Endodermal cell (in vitro differentiated cells): ENCODE results near the gene HSPA4L. TPM values are rescaled to one million over a fixed set of nuclear protein-coding genes. Genes with fewer than 3 reads are reported as not detected.

Experiments used
- DNase-seq: peaks from one replicate; pipeline ENCODE4 v3.0.0-alpha.2; 2017
- H3K27ac ChIP-seq: 2 replicates; pipeline ENCODE4 v1.5.1; 2013; ENCODE audit warnings: mild to moderate bottlenecking, low read depth, low read length, moderate library complexity
- H3K27me3 ChIP-seq: 2 replicates; pipeline ENCODE4 v1.6.1; 2013; ENCODE audit warnings: mild to moderate bottlenecking, low read length, moderate library complexity; ENCODE audit not compliant: insufficient read depth, control insufficient read depth, poor library complexity, severe bottlenecking
- H3K36me3 ChIP-seq: 2 replicates; pipeline ENCODE4 v1.7.0; 2013; ENCODE audit warnings: mild to moderate bottlenecking, low read length, moderate library complexity; ENCODE audit not compliant: control insufficient read depth, insufficient read depth
- H3K4me1 ChIP-seq: one replicate; pipeline ENCODE4 v1.7.0; 2013; ENCODE audit warnings: low read length; ENCODE audit not compliant: control insufficient read depth, insufficient read depth
- H3K4me3 ChIP-seq: 2 replicates; pipeline ENCODE4 v1.5.1; 2013; ENCODE audit warnings: mild to moderate bottlenecking, low read length, moderate library complexity
- H3K9ac ChIP-seq: 2 replicates; pipeline ENCODE4 v1.6.1; 2013; ENCODE audit warnings: mild to moderate bottlenecking, low read length, moderate library complexity; ENCODE audit not compliant: poor library complexity, severe bottlenecking; ENCODE audit errors: extremely low read depth
- H3K9me3 ChIP-seq: 2 replicates; pipeline ENCODE4 v1.6.1; 2013; ENCODE audit warnings: mild to moderate bottlenecking, low read length, moderate library complexity; ENCODE audit not compliant: control insufficient read depth
- H3K27ac Mint-ChIP-seq: 2 replicates; pipeline ENCODE4 v1.8.0; 2020; ENCODE audit warnings: mixed read lengths
- H3K27me3 Mint-ChIP-seq: 2 replicates; pipeline ENCODE4 v1.8.0; 2021; ENCODE audit warnings: mild to moderate bottlenecking, mixed read lengths; ENCODE audit not compliant: insufficient read depth
- H3K36me3 Mint-ChIP-seq: 2 replicates; pipeline ENCODE4 v1.8.0; 2020; ENCODE audit warnings: low read depth, mixed read lengths
- H3K4me1 Mint-ChIP-seq: 2 replicates; pipeline ENCODE4 v1.8.0; 2020; ENCODE audit warnings: mixed read lengths
- H3K4me3 Mint-ChIP-seq: 2 replicates; pipeline ENCODE4 v1.8.0; 2020; ENCODE audit warnings: mild to moderate bottlenecking, moderate library complexity, mixed read lengths
- H3K9me3 Mint-ChIP-seq: 2 replicates; pipeline ENCODE4 v1.8.0; 2020; ENCODE audit warnings: mild to moderate bottlenecking, mixed read lengths
- CTCF ChIP-seq: fragments of 200-600 bp; sonication (generic); conservative IDR thresholded peaks from 2 replicates; pipeline ENCODE4 v1.5.0; 2021; ENCODE audit warnings: antibody characterized with exemption, mild to moderate bottlenecking
- WGBS, 2 experiments: methylation state at CpG; one replicate each; pipeline versions ENCODE4 v1.1.5 to v1.1.7; 2013; ENCODE audit warnings: missing lambda C conversion rate in 2 of 2, mixed read lengths in 1 of 2; ENCODE audit not compliant: insufficient coverage in 1 of 2, insufficient read length in 1 of 2; 5-methylcytosine and 5-hydroxymethylcytosine counted together
- total RNA-seq, 2 donors: library from RNA; stranded (reverse); fragmentation: NEBNext Ultra II Directional in 1 of 2; extraction: Animal tissue kit (Norgen Biotek cat#: 25700) in 1 of 2; gene quantifications; 2 replicates in 1 of 2; 3 replicates in 1 of 2; pipeline ENCODE4 v1.2.1, GENCODE V29; 2021

The HSPA4L gene
- total RNA-seq, 2 donors from 2014 or later: 2.0 to 6.2 TPM

- Histone ChIP-seq H3K27me3 (no peaks in the 10 kb centered on the region), H3K4me3 (no peak overlapping the region), H3K4me1 (no peaks in the 10 kb centered on the region), H3K9me3 (peaks cover 45% of the 10 kb centered on the region), H3K9ac (no peak overlapping the region), H3K27ac (no peak overlapping the region), H3K36me3 (no peaks in the 10 kb centered on the region)
- peak overlapping the region; percentile 2 for H3K4me3 Mint-ChIP-seq
- peaks cover 26% of the 10 kb centered on the region for H3K36me3 Mint-ChIP-seq
- peaks cover 35% of the 10 kb centered on the region for H3K9me3 Mint-ChIP-seq
- peak; percentile 70 for DNase-seq
- TF ChIP-seq CTCF: peak; percentile 24
- H3K27ac Mint-ChIP-seq: peak overlapping the region; percentile 80
- peaks cover 2% of the 10 kb centered on the region for H3K27me3 Mint-ChIP-seq
- H3K4me1 Mint-ChIP-seq: peaks cover 37% of the 10 kb centered on the region
Observed at GRCh38 chr4:127846061-127846460, 63.9 kb downstream of the HSPA4L start.

GRCh38 chr4:127846765-127847164 is 64.6 kb downstream of the HSPA4L start:
- no CpG with 5 or more reads among the region's 1 CpG for WGBS, 2 experiments
- Mint-ChIP-seq H3K9me3 (peaks cover 39% of the 10 kb centered on the region), H3K4me3 (peak overlapping the region; percentile 2), H3K27me3 (peaks cover 2% of the 10 kb centered on the region), H3K27ac (peak overlapping the region; percentile 80), H3K36me3 (peaks cover 27% of the 10 kb centered on the region), H3K4me1 (peaks cover 37% of the 10 kb centered on the region)
- no peak overlapping the region for H3K9ac ChIP-seq
- H3K27me3 ChIP-seq: no peaks in the 10 kb centered on the region
- no peak for TF ChIP-seq CTCF
- H3K27ac ChIP-seq: no peak overlapping the region
- H3K9me3 ChIP-seq: peaks cover 51% of the 10 kb centered on the region
- H3K4me3 ChIP-seq: no peak overlapping the region
- H3K36me3 ChIP-seq: no peaks in the 10 kb centered on the region
- H3K4me1 ChIP-seq: no peaks in the 10 kb centered on the region
- no peak for DNase-seq

- H3K4me3 Mint-ChIP-seq: no peak overlapping the region
- H3K27ac Mint-ChIP-seq: no peak overlapping the region
- H3K27me3 Mint-ChIP-seq: no peaks in the 10 kb centered on the region
- Histone ChIP-seq H3K4me1 (no peaks in the 10 kb centered on the region), H3K4me3 (peak overlapping the region; percentile 60), H3K27ac (no peak overlapping the region), H3K27me3 (no peaks in the 10 kb centered on the region), H3K36me3 (no peaks in the 10 kb centered on the region), H3K9me3 (peaks cover 58% of the 10 kb centered on the region), H3K9ac (no peak overlapping the region)
- peaks cover 44% of the 10 kb centered on the region for H3K9me3 Mint-ChIP-seq
- 83% methylated on average over 1 of the region's 1 CpG; no CpG with 5 or more reads in 1 of the 2 experiments for WGBS, 2 experiments
- DNase-seq: no peak
- H3K36me3 Mint-ChIP-seq: peaks cover 31% of the 10 kb centered on the region
- peaks cover 31% of the 10 kb centered on the region for H3K4me1 Mint-ChIP-seq
- TF ChIP-seq CTCF: no peak
Observed at GRCh38 chr4:127849505-127850234, 67.5 kb downstream of the HSPA4L start.
